HG02981 (cell line): ENCODE measurements around the gene C16orf89.

Source experiments
- ATAC-seq: cut with Tn5 transposase; IDR thresholded peaks from one replicate; pipeline ENCODE4 v1.9.1; 2021; ENCODE audit warnings: mild to moderate bottlenecking, moderate library complexity; ENCODE audit not compliant: unreplicated experiment

C16orf89 gene

DNA sequence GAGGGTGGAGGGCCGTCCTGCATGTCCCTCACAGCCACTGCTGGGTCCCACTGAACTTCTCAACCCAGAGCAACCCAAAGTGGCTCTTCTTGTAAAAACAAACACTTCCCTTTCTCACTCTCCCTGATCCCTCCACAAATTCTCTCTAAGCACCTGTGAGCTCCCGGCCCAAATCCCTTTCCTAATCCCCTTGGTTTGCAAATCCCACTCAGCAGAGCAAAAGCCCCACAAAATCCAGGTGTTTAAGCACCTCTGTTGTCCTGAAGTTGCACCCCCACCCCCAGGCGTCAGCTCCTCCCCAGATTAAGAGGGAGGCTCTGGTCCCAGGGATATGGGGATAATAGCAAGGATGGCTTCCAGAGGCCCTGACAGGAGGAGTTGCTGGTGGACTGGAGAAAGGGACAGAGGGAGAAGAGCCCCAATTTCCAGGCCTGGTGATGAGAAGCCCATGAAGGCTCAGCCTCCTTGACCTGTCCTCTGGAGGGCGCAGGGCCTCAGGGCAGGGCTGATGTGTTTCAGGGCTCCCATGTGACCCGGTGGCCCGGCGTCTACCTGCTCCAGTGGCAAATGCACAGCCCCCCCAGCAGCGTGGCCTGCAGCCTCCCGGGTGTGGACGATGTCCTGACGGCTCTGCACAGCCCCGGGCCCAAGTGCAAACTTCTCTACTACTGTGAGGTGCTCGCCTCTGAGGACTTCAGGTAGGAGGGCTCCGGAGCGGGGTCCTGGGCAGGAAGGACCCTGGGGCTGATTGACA, 55.0 kb downstream of the C16orf89 start:
- ATAC-seq = no peak

DNA sequence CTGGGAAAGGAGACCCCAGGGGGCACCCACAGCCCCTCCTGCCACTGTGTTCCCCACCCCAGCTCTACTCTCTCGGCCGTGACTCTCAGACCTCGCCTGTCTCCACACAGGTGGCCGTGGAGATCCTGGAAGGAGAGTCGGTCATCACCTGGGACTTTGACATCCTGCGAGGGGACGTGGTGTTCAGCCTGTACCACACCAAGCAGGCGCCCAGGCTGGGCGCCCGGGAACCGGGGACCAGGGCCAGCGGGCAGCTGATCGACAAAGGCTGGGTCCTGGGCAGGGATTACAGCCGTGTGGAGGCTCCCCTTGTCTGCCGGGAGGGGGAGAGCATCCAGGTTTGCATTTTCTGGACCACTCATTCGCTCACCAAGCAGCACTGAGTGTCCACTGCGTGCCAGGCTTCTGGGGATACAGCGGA, 57.4 kb downstream of the C16orf89 start:
- no peak for ATAC-seq

GRCh38 chr16:5007256-5007655, 58.5 kb downstream of the C16orf89 start:
- no peak for ATAC-seq

- ATAC-seq = no peak
These were observed 59.2 kb downstream of the C16orf89 start for GRCh38 chr16:5006348-5007193.

DNA sequence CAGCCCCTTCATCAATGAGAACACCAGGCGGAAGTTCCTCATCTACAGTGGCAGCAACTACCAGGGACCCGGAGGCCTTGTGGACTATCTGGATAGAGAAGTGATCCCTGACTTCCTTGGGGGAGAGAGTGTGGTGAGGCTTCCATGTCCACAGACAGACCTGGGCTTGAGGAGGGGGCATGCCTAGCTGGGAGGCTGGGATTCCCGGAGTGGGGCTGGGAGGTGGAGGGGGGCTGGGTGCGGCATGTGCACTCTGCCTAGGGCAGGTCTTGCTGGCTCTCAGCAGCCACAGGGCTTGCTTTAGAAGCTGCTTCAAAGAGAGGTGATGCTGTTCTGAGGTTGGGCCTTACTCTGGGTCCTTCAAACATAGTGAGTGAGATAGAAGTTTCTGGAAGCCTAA, 59.8 kb downstream of the C16orf89 start:
- ATAC-seq = no peak

GRCh38 chr16:5004311-5004710, 61.4 kb downstream of the C16orf89 start:
- no peak for ATAC-seq

- ATAC-seq = no peak
These were observed 61.9 kb downstream of the C16orf89 start for GRCh38 chr16:5003828-5004227.

DNA sequence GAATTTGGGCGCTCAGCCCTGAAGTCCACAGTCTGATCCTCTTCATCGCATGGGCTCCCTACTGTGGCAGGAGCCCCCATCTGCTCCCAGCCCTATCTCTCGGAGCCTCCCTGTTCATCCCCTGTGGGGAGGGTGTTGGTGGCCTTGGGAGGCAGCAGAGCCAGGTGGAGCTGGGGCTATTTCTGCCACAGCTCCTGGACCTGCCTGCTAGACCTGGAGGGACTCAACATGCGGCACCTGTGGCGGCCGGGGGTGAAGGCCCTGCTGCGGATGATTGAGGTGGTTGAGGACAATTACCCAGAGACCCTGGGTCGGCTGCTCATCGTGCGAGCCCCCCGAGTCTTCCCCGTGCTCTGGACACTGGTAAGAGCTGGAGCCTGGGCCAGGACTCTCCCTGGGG, 62.5 kb downstream of the C16orf89 start:
- ATAC-seq = no peak

DNA sequence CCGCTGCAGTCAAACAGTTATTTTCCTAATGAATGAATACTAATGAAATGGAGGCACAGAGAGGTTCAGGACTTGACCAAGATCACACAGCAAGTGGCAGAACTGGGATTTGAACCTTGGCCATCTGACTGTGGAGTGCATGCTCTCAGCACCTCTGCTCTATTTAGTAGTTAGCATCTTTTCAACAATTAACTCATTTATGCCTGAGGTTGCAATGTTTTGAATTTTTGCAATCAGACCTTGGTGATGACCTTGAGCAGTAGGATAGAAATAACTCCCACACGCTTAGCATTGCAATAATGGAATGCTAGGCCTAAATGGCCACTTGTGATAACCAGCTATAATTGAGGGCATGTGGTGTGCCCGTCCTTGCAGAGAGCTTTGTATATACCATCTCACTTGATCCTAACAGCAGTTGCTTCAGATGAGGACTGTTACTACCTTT, 63.0 kb downstream of the C16orf89 start:
- no peak for ATAC-seq

DNA sequence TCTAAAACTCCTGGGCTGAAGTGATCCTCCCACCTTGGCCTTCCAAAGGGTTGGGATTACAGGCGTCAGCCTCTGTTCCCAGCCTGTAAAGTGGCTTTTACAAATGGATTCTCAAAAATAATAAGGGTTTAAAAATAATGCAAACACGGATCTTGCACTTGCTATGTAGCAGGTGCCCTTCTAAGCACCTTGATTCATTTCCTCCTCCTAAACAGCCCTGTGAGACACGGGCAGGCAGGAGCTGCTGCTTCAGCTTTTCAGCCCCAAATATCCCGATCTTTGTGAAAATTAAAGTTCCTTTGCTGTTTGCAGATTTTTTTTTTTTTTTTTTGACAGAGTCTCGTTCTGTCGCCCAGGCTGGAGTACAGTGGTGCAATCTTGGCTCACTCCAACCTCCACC, 63.8 kb downstream of the C16orf89 start:
- ATAC-seq = no peak

DNA sequence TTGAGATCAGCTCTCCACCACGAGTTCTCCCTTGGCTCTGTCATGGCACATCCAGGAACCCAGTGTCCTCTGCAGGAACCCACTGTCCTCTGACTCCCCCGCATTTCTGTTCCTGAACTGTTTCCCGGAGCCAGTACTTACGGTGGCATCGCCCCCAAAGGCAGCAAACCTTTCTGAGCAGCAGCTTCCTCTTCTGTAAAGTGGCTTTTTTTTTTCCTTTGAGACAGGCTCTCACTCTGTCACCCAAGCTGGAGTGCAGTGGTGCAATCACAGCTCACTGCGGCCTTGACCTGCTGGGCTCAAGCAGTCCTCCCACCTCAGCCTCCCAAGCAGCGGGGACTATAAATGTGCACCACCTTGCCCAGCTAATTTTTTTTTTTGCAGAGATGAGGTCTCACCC, 64.2 kb downstream of the C16orf89 start:
- no peak for ATAC-seq

DNA sequence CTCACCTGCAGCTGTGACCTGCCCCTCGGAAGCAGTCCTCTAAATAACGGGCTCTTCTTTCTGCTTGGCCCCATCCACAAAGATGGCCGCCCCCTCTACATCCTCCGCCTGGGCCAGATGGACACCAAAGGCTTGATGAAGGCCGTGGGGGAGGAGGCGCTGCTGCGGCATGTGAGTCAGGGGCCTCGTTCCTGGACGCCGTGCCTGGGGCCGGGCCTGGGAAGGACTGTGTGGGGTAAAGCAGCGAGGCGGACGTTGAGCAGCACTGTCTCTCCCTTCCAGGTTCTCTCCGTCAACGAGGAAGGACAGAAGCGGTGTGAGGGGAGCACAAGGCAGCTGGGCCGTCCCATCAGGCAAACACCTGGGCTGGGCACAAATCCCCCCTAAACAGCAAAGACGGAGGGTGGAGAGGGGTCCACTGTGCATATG, 65.2 kb downstream of the C16orf89 start:
- no peak for ATAC-seq

GRCh38 chr16:4994719-4995434, 70.9 kb downstream of the C16orf89 start:
- no peak for ATAC-seq
